Central memory CD4-positive, alpha-beta T cell (primary cell): ENCODE results near the gene CERS1.

Source experiments
- DNase-seq: peaks from one replicate; pipeline ENCODE4 v3.0.0; 2022
- total RNA-seq, 3 experiments: gene quantifications; one replicate each; lab custom pipeline; 2026; lab: John Stamatoyannopoulos, UW

CERS1 gene, protein sequence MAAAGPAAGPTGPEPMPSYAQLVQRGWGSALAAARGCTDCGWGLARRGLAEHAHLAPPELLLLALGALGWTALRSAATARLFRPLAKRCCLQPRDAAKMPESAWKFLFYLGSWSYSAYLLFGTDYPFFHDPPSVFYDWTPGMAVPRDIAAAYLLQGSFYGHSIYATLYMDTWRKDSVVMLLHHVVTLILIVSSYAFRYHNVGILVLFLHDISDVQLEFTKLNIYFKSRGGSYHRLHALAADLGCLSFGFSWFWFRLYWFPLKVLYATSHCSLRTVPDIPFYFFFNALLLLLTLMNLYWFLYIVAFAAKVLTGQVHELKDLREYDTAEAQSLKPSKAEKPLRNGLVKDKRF
- total RNA-seq = 0 reads per million in 3 experiments

DNA sequence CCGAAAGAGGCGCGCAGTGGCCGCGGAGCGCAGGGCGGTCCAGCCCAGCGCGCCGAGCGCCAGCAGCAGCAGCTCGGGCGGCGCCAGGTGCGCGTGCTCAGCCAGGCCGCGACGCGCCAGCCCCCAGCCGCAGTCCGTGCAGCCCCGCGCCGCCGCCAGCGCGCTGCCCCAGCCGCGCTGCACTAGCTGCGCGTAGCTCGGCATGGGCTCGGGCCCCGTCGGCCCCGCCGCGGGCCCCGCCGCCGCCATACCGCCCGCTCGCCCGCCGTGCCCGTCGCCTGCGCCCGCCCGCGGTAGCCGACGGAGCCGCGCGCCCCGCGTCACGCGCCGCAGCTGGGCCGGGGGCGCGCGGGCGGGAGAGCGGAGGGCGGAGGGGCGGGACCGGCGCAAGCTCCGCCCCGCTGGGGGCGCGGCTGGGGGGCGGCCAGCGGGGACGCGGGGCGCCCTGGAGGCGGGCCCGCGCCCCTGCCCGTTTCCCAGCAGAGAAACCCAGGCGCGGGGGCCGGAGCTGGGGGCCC lies at the start of gene CERS1:
Gene CERS1, minus strand, starts transcription at position 335 of the 518 bp plus-strand sequence. Its CDS starts 86 bp downstream, at position 249.
- DNase-seq = no peak

DNA sequence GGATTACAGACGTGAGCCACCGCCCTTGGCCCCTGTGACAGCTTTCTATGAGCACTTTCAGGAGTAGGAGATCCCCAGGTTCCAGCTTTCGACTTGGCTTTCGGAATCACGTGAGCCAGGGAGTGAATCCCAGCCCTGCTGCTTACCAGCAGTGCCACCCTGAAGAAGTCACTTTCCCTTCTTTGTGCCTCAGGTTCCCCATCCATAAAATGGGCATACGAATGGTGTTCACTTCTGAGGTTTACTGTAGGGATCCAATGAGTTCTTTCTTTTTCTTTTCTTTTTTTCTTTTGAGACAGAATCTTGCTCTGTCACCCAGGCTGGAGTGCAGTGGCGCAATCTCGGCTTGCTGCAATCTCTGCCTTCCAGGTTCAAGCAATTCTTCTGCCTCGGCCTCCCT lies 49.3 kb upstream of the CERS1 start:
- no peak for DNase-seq

DNA sequence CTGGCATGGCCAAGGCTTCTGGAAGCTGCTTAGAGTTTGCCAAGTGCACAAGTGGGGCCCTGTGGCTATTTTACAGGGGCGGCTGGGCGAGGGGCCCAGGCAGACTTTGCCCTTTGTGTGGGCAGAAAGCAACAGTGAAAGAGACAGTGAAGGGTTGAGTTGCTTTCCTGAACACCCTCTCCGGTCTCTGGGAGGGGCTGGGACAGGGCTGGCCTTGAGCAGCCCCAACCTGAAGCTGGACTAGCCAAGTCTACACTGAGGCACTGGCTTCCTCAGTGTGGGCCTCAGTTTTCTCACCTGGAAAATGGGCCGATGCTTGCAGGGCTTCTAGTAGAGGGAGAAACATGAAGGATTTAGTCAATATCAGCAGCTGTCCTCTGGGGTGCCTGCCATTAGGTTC lies 47.5 kb upstream of the CERS1 start:
- DNase-seq = no peak

DNA sequence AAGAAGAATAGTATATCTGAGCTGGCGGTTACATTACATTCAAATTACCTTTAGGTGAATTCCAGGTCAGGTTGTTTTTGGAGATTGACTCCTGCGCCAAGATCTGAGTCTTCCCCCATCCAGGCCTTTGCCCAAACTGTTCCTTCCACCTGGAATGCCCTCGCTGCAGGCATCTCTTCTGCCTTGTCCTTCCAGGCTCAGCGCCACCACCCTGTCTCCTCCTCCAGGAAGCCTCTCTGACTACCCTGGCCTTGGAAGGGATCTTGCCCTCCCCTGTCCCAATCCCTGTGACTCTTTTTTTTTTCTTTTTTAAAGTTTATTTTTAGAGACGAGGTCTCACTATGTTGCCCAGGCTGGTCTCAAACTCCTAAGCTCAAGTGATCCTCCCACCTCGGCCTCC lies 46.7 kb upstream of the CERS1 start:
- no peak for DNase-seq

GRCh38 chr19:18941628-18942354 lies 45.8 kb upstream of the CERS1 start:
- DNase-seq = no peak

- DNase-seq = peak; percentile 65
Measured at GRCh38 chr19:18940769-18941627, 45.0 kb upstream of the CERS1 start, which contains the start of gene HOMER3. Gene HOMER3 (minus strand): TSS chr19:18941217. CDS start chr19:18938982, 2,235 bp downstream.

DNA sequence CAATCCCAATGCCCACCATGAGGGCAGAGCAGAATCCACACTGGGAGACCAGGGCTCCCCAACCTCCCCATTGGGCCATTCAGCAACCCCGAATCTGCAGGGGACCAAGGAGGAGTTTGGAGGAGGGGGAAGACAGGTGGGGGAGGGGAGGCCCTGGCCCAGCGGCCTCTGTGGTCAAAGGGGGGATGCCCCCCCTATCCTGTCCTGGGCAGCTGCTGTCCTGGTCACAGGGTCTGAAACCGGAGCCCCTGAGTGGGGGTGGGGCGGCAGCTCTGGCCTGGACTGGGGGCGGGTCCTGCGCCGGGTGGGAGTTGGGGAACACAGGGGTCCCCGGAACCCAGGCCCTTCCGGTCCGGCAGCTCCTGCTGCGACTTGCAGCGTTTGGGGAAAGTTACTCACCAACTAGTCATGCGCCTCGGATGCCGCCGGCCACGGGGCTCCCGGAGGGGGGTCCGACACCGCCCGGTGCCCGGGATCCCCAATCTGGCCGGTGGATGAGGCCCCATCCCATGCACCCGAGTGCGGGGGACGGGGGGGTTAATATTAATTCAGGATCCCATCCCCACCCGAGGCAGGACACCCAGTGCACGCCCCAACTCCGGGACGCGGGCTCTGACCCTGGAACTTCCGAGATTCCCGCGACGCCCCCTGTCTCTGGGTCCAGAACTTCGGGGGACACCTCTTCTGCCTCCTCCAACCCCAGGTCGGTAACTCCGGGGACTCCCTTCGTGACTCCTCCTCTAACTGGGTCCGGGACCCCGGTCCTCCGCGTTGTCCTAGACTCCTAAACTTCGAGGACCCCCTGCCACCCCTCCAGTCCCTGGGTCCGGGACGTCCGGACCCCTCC lies 44.2 kb upstream of the CERS1 start:
- DNase-seq = no peak

GRCh38 chr19:18939163-18939562 lies 43.2 kb upstream of the CERS1 start:
- no peak for DNase-seq

DNA sequence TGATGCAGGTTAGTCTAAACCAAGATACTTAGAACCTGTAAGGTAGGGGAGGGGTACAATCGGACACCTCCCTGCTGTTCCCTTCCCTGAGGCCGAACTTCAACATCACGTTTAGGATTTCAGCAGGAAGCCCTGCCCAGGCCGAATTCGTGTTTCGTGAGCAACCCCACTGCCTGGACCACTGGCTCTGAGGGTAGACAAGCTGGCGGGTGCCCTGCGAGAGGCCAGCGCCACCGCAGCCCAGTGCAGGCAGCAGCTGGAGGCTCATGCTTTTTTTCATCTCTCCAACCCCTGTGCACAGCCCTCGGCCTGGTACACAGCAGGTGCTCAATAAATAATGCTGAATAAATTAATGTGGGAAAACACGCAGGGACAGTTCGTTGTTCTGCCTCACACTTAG lies 37.3 kb upstream of the CERS1 start:
- DNase-seq = no peak

DNA sequence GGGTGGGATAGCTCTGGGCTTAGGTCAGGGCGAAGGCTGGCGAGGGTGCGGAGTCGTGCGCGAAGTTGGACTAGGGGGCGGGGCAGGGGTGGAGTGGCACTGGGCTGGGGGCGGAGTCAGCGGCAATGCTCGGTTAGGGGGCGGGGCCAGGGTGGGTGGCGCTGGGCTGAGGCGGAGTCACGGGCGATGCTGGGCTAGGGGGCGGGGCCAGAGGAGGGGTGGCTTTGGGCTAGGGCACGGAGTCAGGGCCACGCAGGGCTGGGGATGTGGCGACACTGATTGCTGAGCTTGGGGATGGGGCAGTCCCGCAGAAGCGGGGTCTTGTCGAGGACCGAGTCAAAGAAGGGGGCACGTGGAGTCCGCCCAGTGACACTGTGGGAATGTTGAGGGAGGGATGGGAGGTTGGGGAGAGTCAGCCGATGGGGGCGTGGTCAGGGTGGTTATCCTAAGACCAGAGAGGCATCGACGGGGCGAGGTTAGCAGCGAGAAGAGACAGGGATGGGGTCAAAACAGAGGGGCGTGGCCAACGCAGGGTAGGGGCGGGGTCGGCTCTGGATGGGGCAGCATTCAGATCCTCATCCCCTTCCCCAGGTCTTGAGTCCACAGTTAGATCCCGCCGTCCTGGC lies 36.4 kb upstream of the CERS1 start:
- peak; percentile 63 for DNase-seq

DNA sequence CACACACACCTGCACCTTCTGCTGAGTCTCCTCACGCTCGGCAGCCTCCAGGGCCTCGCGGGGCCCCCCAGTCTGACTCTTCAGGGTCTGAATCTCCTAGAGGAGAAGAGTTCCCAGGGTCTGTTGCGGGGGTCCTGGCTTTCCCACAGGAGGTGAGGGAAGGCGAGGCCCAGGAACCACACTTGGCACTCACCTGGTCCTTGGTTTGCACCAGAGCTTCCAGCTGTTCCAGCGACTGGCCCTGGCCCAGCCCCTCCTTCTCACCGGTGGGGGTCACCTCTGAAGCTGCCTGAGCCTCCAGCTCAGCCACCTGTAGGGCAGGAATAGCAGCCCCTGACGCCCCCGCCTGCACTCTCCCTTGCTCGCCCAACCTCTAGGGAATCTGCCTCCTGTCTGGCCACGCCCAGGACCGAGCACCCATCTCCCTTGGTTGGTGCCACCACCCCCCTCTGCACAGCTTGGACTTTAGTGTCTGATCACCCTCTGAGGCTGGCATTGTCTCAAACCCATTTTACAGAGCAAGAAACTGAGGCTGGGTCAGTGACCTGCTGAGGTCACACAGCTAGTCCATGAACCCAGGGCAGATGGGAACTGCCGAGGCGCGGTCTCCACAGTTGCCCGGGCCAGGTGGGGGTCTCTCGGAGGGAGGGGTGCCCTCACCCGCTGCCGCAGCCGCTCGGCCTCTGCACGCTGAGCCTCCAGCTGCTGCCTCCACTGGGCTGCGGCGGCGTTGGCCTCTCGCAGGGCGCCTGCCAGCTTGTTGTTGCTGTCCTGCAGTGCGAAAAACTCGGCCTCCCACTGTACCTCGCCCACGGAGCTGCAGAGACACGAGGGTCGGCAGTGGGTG lies 35.6 kb upstream of the CERS1 start:
- DNase-seq = no peak

- no peak for DNase-seq
Measured at GRCh38 chr19:18929311-18929710, 33.4 kb upstream of the CERS1 start.

DNA sequence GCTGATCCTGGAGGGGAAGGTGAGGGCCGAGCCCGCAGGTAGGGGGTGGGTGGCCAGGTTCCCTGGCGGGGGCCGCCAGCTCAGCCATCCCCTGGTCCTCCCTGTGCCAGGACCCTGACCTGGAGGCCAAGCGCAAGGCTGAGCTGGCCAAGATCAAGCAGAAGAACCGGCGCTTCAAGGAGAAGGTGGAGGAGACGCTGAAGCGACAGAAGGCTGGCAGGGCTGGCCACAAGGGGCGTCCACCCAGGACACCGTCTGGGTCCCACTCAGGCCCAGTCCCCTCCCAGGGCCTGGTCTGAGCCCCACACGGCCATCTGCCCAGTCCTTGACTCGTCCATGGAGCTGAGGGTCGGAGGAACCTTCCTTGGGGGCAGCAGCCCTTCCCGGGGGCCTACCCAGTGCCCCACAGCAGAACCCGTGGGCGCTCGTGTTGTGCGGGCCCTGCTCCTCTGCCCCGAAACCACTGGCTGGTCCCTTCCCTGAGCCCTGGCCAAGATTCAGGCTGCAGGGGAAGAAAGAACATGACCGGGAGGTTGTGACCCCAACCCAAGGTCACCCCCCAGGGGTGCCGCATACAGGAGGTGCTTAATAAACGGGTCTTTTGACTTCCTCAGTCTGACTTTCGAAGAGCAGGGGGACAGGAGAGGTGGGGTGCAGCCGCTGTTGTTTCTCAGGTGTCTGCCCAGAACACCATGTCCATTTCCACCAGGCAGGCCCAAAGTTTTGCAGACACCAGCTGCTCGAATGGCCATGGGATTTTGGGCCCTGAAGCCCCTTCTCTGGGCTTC lies 32.3 kb upstream of the CERS1 start:
- no peak for DNase-seq

GRCh38 chr19:18924684-18925213 lies 28.8 kb upstream of the CERS1 start:
- no peak for DNase-seq

GRCh38 chr19:18922228-18922985 lies 26.4 kb upstream of the CERS1 start:
- no peak for DNase-seq

DNA sequence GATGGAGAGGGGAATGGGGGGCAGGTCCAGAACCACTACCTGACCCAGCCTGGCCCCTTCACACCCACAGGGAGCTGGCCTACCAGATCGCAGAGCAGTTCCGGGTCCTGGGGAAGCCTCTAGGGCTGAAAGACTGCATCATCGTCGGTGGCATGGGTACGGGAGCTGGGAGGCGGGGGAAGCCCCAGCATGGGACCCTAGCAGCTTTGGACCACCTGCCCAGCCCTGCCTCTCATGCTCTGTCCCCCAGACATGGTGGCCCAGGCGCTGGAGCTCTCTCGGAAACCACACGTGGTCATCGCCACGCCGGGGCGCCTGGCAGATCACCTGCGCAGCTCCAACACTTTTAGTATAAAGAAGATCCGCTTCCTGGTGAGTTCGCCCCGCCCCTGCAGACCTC lies 25.6 kb upstream of the CERS1 start:
- no peak for DNase-seq

- DNase-seq = no peak
Measured at GRCh38 chr19:18920400-18920799, 24.4 kb upstream of the CERS1 start.

DNA sequence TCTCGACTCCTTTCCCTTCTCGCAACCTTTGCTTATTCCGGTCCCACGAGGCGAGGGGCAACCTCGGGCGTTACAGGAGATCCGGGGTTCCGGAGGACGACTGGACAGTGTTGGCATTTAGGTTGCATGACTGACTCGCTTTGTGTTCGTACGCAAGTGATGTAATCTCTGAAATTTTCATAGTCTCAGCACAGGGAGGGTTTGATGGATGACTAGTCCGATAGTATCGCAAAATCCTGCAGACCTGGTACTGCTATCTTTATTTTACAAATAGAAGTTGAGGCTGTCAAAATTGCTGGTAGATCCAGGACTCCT lies 23.9 kb upstream of the CERS1 start:
- no peak for DNase-seq
